IMR-90 (cell line): Measurements from ENCODE around the gene TBCA. TPM values are rescaled to one million over a fixed set of nuclear protein-coding genes. Genes with fewer than 3 reads are reported as not detected.

Experiments
- ATAC-seq: fragments of 200-7000 bp; cut with Tn5 transposase; 2 replicates; pipeline ENCODE4 v1.9.1; 2020; ENCODE audit warnings: low read depth, mild to moderate bottlenecking, moderate library complexity
- BruUV-seq: library from RNA; stranded (reverse); fragments of 400-500 nt; replicated peaks from 2 replicates; lab custom pipeline; 2021; lab: Mats Ljungman, UMichigan
- CTCF ChIA-PET: fragments of 300-600 bp; formaldehyde crosslinking; extraction: SDS; loops from one replicate; lab custom pipeline; 2021; ENCODE audit warnings: antibody characterized with exemption; lab: Yijun Ruan, JAX
- POLR2A ChIA-PET: fragments of 300-600 bp; sonication (Branson Sonifier 250); formaldehyde crosslinking; loops from one replicate; lab custom pipeline; 2022; ENCODE audit warnings: antibody characterized with exemption; ENCODE audit not compliant: unreplicated experiment; lab: Charles Lee
- DNase-seq: peaks from one replicate; pipeline ENCODE4 v3.0.0; 2013
- H2AFZ ChIP-seq: replicated peaks from 2 replicates; pipeline ENCODE3; 2013; ENCODE audit warnings: low read length, mild to moderate bottlenecking; ENCODE audit not compliant: poor library complexity
- H2AK5ac ChIP-seq: 2 replicates; pipeline ENCODE4 v1.6.1; 2013; ENCODE audit warnings: low read depth, low read length, inconsistent platforms
- H2AK9ac ChIP-seq: replicated peaks from 2 replicates; pipeline ENCODE3; 2013; ENCODE audit warnings: mild to moderate bottlenecking, low read depth, low read length, moderate library complexity; ENCODE audit not compliant: poor library complexity
- H2BK120ac ChIP-seq: 2 replicates; pipeline ENCODE4 v1.6.1; 2013; ENCODE audit warnings: low read depth, low read length, inconsistent platforms
- H2BK15ac ChIP-seq: 3 replicates; pipeline ENCODE4 v1.6.1; 2013; ENCODE audit warnings: low read depth, low read length, inconsistent platforms
- H2BK20ac ChIP-seq: 2 replicates; pipeline ENCODE4 v1.6.1; 2013; ENCODE audit warnings: low read depth, mild to moderate bottlenecking, inconsistent platforms, low read length, moderate library complexity
- H2BK5ac ChIP-seq: 2 replicates; pipeline ENCODE4 v1.6.1; 2013; ENCODE audit warnings: mild to moderate bottlenecking, low read depth, low read length, inconsistent platforms; ENCODE audit not compliant: poor library complexity, severe bottlenecking
- H3K14ac ChIP-seq: replicated peaks from 2 replicates; pipeline ENCODE4 v1.6.1; 2013; ENCODE audit warnings: low read depth, low read length, inconsistent platforms
- H3K18ac ChIP-seq: 2 replicates; pipeline ENCODE4 v1.6.1; 2013; ENCODE audit warnings: low read depth, low read length, control low read depth
- H3K23ac ChIP-seq: 2 replicates; pipeline ENCODE4 v1.6.1; 2013; ENCODE audit warnings: low read depth, low read length, inconsistent platforms
- H3K27ac ChIP-seq: 2 replicates; pipeline ENCODE4 v1.5.1; 2013; ENCODE audit warnings: mild to moderate bottlenecking, control low read depth, low read length; ENCODE audit not compliant: insufficient read depth
- H3K27me3 ChIP-seq: 2 replicates; pipeline ENCODE4 v1.6.1; 2013; ENCODE audit warnings: low read length; ENCODE audit not compliant: control insufficient read depth, insufficient read depth
- H3K36me3 ChIP-seq: 2 replicates; pipeline ENCODE4 v1.6.1; 2013; ENCODE audit warnings: low read length, mixed read lengths; ENCODE audit not compliant: control insufficient read depth, insufficient read depth
- H3K4ac ChIP-seq: 2 replicates; pipeline ENCODE4 v1.6.1; 2013; ENCODE audit warnings: low read depth, low read length, inconsistent platforms
- H3K4me1 ChIP-seq: 2 replicates; pipeline ENCODE4 v1.6.1; 2013; ENCODE audit warnings: low read length, mixed read lengths; ENCODE audit not compliant: control insufficient read depth, insufficient read depth
- H3K4me2 ChIP-seq: 2 replicates; pipeline ENCODE4 v1.6.1; 2013; ENCODE audit warnings: low read depth, mild to moderate bottlenecking, control low read depth, low read length, moderate library complexity
- H3K4me3 ChIP-seq: 2 replicates; pipeline ENCODE4 v1.5.1; 2013; ENCODE audit warnings: low read depth, mild to moderate bottlenecking, control low read depth, low read length, moderate library complexity; ENCODE audit not compliant: insufficient read depth
- H3K56ac ChIP-seq: 2 replicates; pipeline ENCODE4 v1.6.1; 2013; ENCODE audit warnings: low read length, inconsistent platforms; ENCODE audit not compliant: insufficient read depth; ENCODE audit errors: extremely low read depth
- H3K79me1 ChIP-seq, 2 experiments: 2 replicates each; pipeline ENCODE4 v1.6.1; 2013; ENCODE audit warnings: low read length in 2 of 2, inconsistent platforms in 1 of 2, low read depth in 1 of 2
- H3K9ac ChIP-seq: 2 replicates; pipeline ENCODE4 v1.6.1; 2013; ENCODE audit warnings: low read depth, low read length, control low read depth
- H3K9me1 ChIP-seq: 2 replicates; pipeline ENCODE4 v1.6.1; 2013; ENCODE audit warnings: low read length, inconsistent platforms; ENCODE audit not compliant: insufficient read depth
- H3K9me3 ChIP-seq: 2 replicates; pipeline ENCODE4 v1.6.1; 2013; ENCODE audit warnings: low read length; ENCODE audit not compliant: control insufficient read depth, insufficient read depth
- H4K20me1 ChIP-seq: 2 replicates; pipeline ENCODE4 v1.6.1; 2013; ENCODE audit warnings: low read length, inconsistent platforms; ENCODE audit not compliant: insufficient read depth
- H4K5ac ChIP-seq: 2 replicates; pipeline ENCODE4 v1.6.1; 2013; ENCODE audit warnings: mild to moderate bottlenecking, low read depth, low read length, control low read depth
- H4K8ac ChIP-seq, 2 experiments: 2 replicates each; pipeline ENCODE4 v1.6.1; 2013; ENCODE audit warnings: low read depth in 2 of 2, low read length in 2 of 2, control low read depth in 1 of 2, inconsistent platforms in 1 of 2
- H4K91ac ChIP-seq: 2 replicates; pipeline ENCODE4 v1.6.1; 2013; ENCODE audit warnings: low read depth, low read length, inconsistent platforms; ENCODE audit not compliant: insufficient read depth
- BHLHE40 ChIP-seq: fragments of 150-350 bp; IDR thresholded peaks from 2 replicates; pipeline ENCODE4 v1.6.1; 2016; ENCODE audit warnings: mild to moderate bottlenecking, low read depth, low read length
- FOS ChIP-seq: fragments of 150-350 bp; IDR thresholded peaks from 2 replicates; pipeline ENCODE4 v1.6.1; 2016; ENCODE audit warnings: low read depth, low read length
- MAFK ChIP-seq: IDR thresholded peaks from 2 replicates; pipeline ENCODE4 v1.6.1; 2012; ENCODE audit warnings: low read depth, low read length, improper control_type of control experiment
- POLR2A ChIP-seq: IDR thresholded peaks from 2 replicates; pipeline ENCODE4 v1.6.1; 2012; ENCODE audit warnings: mild to moderate bottlenecking, low read depth, low read length
- RCOR1 ChIP-seq: IDR thresholded peaks from 2 replicates; pipeline ENCODE4 v1.6.1; 2012; ENCODE audit warnings: mild to moderate bottlenecking, low read length, improper control_type of control experiment; ENCODE audit not compliant: insufficient replicate concordance
- SMC3 ChIP-seq: fragments of 150-350 bp; IDR thresholded peaks from 2 replicates; pipeline ENCODE4 v1.6.1; 2016; ENCODE audit warnings: low read depth, mild to moderate bottlenecking, antibody characterized with exemption, low read length, moderate library complexity
- WGBS, 2 experiments: methylation state at CpG; one replicate each; pipeline versions ENCODE4 v1.1.5 to v1.1.7; 2013; ENCODE audit warnings: missing lambda C conversion rate in 2 of 2; ENCODE audit not compliant: insufficient read length in 1 of 2; ENCODE audit errors: extremely low coverage in 2 of 2; 5-methylcytosine and 5-hydroxymethylcytosine counted together
- dilution Hi-C: fragments of 300-500 bp; cut with HindIII; formaldehyde crosslinking; loops from one replicate; pipeline ENCODE4 v1.14.3; 2018; ENCODE audit warnings: low sequenced_read_pairs; ENCODE audit not compliant: unreplicated experiment
- in situ Hi-C: fragments of 300-500 bp; cut with MboI; formaldehyde crosslinking; loops from 3 replicates; pipeline ENCODE4 v1.14.3; 2019; ENCODE audit warnings: low sequenced_read_pairs, inconsistent platforms, mixed read lengths
- intact Hi-C: fragments of 100-400 bp; cut with micrococcal nuclease; formaldehyde crosslinking; loops from 2 replicates; pipeline ENCODE4 v1.10.0; 2022
- polyA plus RNA-seq, 3 experiments: library from polyadenylated mRNA; depleted of rRNA; stranded (reverse); fragments of >200 nt; gene quantifications; 2 replicates each; pipeline ENCODE4 v1.2.3, GENCODE V29; 2012; ENCODE audit warnings: low replicate concordance in 1 of 3
- total RNA-seq: library from RNA; depleted of rRNA; stranded (reverse); fragments of >200 nt; gene quantifications from 2 replicates; pipeline ENCODE4 v1.2.3, GENCODE V29; 2012

Gene TBCA
- total and polyA plus RNA-seq, 2 of the 4 experiments (the other 2 are of a cell fraction), result 6.1 to 137 TPM

GRCh38 chr5:77816686-77817085, 40.5 kb upstream of the TBCA start:
- no TSS peak for BruUV-seq
- no peak overlapping the region for H2AK5ac ChIP-seq
- no peaks in the 10 kb centered on the region for H4K20me1 ChIP-seq
- peaks cover 30% of the 10 kb centered on the region for H3K27me3 ChIP-seq
- in situ Hi-C loops (no loop called here), dilution Hi-C loops (no loop called here), intact Hi-C loops (no loop called here)
- H2BK5ac ChIP-seq, result no peak overlapping the region
- H3K4me2 ChIP-seq, result no peak overlapping the region
- H3K9me3 ChIP-seq, result no peaks in the 10 kb centered on the region
- no peak for ATAC-seq
- no peak overlapping the region for H3K18ac ChIP-seq
- H3K4ac ChIP-seq, result no peak overlapping the region
- no peak for DNase-seq
- no peak overlapping the region for H2BK120ac ChIP-seq
- no peaks in the 10 kb centered on the region for H3K36me3 ChIP-seq
- H2BK15ac ChIP-seq, result no peak overlapping the region
- H2AFZ ChIP-seq, result no peak overlapping the region
- H3K79me1 ChIP-seq, result no peaks in the 10 kb centered on the region
- no peak overlapping the region for H3K27ac ChIP-seq
- H3K14ac ChIP-seq, result no peak overlapping the region
- H3K9ac ChIP-seq, result no peak overlapping the region
- H3K23ac ChIP-seq, result no peak overlapping the region
- CTCF ChIA-PET, result no interaction called here
- H3K4me3 ChIP-seq, result no peak overlapping the region
- H2AK9ac ChIP-seq, result no peak overlapping the region
- TF ChIP-seq RCOR1, result no peak
- no peak for TF ChIP-seq MAFK
- no peak for TF ChIP-seq POLR2A
- no peak for TF ChIP-seq FOS
- no peak for TF ChIP-seq SMC3
- no peak for TF ChIP-seq BHLHE40
- no peaks in the 10 kb centered on the region for H3K9me1 ChIP-seq
- no peak overlapping the region for H4K8ac ChIP-seq
- no peak overlapping the region for H4K5ac ChIP-seq
- H3K56ac ChIP-seq, result no peak overlapping the region
- POLR2A ChIA-PET, result interaction anchor here (0.7 kb wide), 1 partner anchor 149 kb away, joined by 16 read pairs; no protein-coding TSS in a partner anchor
- H2BK20ac ChIP-seq, result no peak overlapping the region
- no peak overlapping the region for H4K91ac ChIP-seq
- no CpG with 5 or more reads among the region's 2 CpGs for WGBS, 2 experiments
- no peaks in the 10 kb centered on the region for H3K4me1 ChIP-seq
